Progenitor cell of endocrine pancreas (in vitro differentiated cells): Measurements from ENCODE around the gene PRODH. TPM values are rescaled to one million over a fixed set of nuclear protein-coding genes. Genes with fewer than 3 reads are reported as not detected.
"Not testable (repeated sequence)": the region's sequence is repeated elsewhere in the genome, so short reads cannot be mapped to it uniquely, and the experiment has no call there.

Source experiments
- DNase-seq: peaks from one replicate; pipeline ENCODE4 v3.0.0; 2021; ENCODE audit warnings: low spot score; ENCODE audit not compliant: unreplicated experiment
- H3K27ac Mint-ChIP-seq: 2 replicates; pipeline ENCODE4 v1.8.0; 2021; ENCODE audit warnings: mild to moderate bottlenecking, moderate library complexity, mixed read lengths
- H3K27me3 Mint-ChIP-seq: 2 replicates; pipeline ENCODE4 v1.8.0; 2021; ENCODE audit warnings: mixed read lengths
- H3K36me3 Mint-ChIP-seq: 2 replicates; pipeline ENCODE4 v1.8.0; 2022; ENCODE audit warnings: mixed read lengths; ENCODE audit not compliant: insufficient read depth
- H3K4me1 Mint-ChIP-seq: 2 replicates; pipeline ENCODE4 v1.8.0; 2021; ENCODE audit warnings: low read depth, mixed read lengths
- H3K4me3 Mint-ChIP-seq: 2 replicates; pipeline ENCODE4 v1.8.0; 2021; ENCODE audit warnings: low read depth, mild to moderate bottlenecking, moderate library complexity, mixed read lengths
- H3K9me3 Mint-ChIP-seq: 2 replicates; pipeline ENCODE4 v1.8.0; 2021; ENCODE audit warnings: low read depth, mixed read lengths
- total RNA-seq: library from RNA; stranded (reverse); gene quantifications from 2 replicates; pipeline ENCODE4 v1.2.1, GENCODE V29; 2021
- TF ChIP-seq, protein P1 (sequence below): fragments of 200-600 bp; sonication (generic); IDR thresholded peaks from one replicate; pipeline ENCODE4 v1.5.0; 2021; ENCODE audit warnings: antibody characterized with exemption, mild to moderate bottlenecking; ENCODE audit not compliant: unreplicated experiment

PRODH gene
- total RNA-seq, 1 donor from 2014 or later, result 6.4 TPM

DNA sequence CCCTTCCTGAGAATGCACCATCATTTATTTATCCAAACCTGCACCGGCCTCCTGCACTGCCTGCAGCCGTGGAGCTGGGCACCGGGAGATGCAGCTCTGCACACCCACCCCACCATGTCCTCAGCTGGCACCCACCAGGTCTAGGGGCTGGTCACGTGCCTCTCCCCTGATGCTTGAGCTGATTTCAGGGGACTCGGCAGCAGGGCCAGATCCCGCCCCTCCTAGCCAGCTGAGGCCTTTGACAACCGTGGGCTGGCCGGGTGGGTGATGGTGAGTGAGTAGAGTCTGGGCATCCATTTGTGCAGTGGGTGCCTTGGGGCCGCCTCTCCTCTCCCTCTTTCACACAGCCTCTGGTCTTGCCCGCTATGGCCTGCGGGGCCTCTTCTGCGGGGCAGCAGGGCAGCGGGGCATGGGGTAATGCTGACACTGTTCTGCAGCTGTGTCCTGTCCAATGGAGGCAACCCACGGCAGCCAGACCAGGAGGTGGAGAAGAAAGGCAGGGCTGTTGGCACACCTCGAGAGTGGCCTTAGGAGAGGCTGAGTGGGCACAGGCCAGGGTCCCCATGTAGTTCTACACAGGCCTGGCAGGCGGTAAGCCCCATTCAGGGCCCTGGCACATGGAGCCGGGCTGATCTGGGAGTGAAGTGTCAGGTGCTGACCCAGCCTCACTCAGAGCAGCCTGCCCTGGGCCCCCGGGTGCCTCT, 38.5 kb upstream of the PRODH start:
- H3K4me3 Mint-ChIP-seq, result no peak overlapping the region
- no peak overlapping the region for H3K27ac Mint-ChIP-seq
- peaks cover 1% of the 10 kb centered on the region for H3K36me3 Mint-ChIP-seq
- TF ChIP-seq, protein P1, sequence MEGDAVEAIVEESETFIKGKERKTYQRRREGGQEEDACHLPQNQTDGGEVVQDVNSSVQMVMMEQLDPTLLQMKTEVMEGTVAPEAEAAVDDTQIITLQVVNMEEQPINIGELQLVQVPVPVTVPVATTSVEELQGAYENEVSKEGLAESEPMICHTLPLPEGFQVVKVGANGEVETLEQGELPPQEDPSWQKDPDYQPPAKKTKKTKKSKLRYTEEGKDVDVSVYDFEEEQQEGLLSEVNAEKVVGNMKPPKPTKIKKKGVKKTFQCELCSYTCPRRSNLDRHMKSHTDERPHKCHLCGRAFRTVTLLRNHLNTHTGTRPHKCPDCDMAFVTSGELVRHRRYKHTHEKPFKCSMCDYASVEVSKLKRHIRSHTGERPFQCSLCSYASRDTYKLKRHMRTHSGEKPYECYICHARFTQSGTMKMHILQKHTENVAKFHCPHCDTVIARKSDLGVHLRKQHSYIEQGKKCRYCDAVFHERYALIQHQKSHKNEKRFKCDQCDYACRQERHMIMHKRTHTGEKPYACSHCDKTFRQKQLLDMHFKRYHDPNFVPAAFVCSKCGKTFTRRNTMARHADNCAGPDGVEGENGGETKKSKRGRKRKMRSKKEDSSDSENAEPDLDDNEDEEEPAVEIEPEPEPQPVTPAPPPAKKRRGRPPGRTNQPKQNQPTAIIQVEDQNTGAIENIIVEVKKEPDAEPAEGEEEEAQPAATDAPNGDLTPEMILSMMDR, result no peak
- peaks cover 2% of the 10 kb centered on the region for H3K27me3 Mint-ChIP-seq
- peaks cover 2% of the 10 kb centered on the region for H3K9me3 Mint-ChIP-seq
- no peaks in the 10 kb centered on the region for H3K4me1 Mint-ChIP-seq
- no peak for DNase-seq

DNA sequence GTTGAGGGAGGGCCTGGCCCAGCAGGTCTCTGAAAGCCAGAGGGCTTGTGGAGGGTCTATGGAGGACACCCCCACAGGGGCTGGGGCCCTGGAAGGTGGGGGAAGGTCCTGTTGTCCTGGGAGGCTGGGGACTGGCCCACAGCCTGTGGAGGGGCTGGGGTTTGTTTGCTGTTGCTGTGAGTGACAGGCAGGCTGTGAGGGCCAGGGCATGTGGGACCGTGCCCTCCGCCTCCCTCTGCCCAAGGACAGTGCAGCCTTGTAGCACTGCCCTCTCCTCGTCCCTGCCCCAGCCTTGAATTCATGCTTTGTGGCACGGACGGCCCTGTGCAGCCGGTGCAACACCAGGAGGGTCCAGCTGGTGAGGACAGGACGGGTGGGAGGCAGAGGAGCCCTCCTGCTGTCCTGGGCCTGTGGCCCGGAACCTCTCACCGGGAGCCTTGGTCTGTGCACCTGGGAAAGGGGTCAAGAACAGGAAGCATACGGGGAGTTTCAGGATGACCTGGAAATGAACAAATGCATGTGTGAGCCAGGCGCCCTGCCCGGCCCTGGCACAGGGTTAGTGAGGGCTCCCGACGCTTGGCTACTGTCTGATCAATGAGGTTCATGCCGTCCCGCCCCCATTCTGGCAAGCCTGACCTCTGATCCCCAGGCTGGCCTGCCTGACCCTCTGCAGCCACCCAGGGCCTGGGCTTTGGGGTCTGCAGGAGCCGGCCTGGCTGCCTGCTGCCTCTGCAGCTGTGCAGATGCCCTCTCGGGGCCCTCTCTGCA, 37.4 kb upstream of the PRODH start:
- Mint-ChIP-seq H3K9me3 (no peaks in the 10 kb centered on the region), H3K27me3 (peaks cover 2% of the 10 kb centered on the region), H3K4me3 (no peak overlapping the region), H3K27ac (no peak overlapping the region), H3K36me3 (no peaks in the 10 kb centered on the region), H3K4me1 (no peaks in the 10 kb centered on the region)
- no peak for DNase-seq
- TF ChIP-seq, protein P1, result no peak

DNA sequence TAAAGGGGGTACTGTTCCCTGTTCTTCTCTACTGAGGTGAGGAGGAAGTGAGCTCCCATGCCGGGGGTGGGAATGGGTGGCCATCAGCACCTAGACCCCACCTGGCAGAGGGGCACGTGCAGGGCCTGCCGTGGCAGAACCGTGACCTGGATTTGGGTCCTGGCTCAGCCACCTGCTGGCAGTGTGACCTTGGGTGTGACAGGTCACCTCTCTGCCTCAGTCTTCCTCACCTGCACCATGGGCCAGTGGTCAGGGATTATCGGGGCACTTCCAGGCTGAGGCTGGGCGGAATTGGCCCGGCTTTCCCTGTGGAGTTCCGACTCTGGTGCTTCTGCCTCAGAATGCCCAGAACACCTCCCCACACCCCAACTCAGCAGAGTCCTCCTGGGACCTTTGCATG, 36.5 kb upstream of the PRODH start:
- H3K4me1 Mint-ChIP-seq, H3K27me3 Mint-ChIP-seq, H3K36me3 Mint-ChIP-seq, H3K27ac Mint-ChIP-seq, H3K9me3 Mint-ChIP-seq, H3K4me3 Mint-ChIP-seq, DNase-seq: not testable (repeated sequence)

DNA sequence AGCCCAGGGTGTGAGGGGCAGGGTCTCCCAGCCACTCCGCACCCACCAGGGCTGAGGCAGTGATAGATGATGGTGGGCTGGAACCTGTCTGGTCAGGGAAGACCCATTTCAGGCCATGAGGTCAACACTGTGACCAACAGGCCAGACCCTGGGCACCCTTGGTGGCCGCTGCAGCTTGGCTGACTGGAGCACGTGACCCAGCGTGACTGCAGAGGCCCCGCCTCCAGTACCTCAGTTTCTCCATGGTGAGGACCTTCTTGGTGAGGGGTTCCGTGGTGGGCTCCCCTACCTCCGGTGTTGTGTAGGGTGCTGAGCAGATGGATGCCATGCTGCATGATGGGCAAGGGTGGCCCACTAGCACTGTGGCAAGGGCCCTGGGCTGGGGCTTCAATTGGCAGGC, 35.9 kb upstream of the PRODH start:
- not testable (repeated sequence) for H3K4me1 Mint-ChIP-seq, DNase-seq, H3K27me3 Mint-ChIP-seq, H3K36me3 Mint-ChIP-seq, H3K9me3 Mint-ChIP-seq, H3K27ac Mint-ChIP-seq
- H3K4me3 Mint-ChIP-seq, result peak overlapping the region; percentile 54

DNA sequence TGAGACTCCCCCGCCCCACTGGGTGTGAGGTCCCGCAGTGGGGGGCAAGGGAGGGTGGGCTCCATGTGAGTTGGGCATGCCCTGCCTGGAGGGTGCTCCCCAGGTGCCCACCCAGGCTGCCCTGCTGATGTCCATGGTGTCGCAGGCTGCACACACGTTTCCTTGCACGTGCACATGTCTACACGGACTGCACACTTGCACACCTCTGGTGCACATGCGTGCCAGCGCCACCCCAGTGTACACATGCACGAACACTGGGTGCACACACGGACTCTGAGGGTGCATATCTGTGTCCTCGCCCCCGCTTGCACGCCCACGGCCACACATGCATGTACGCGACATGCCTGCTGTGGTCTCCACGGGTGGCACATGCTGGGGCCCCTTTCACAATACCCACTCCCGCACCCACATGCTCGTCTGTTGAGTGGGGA, 35.2 kb upstream of the PRODH start:
- Mint-ChIP-seq H3K4me3 (peak overlapping the region; percentile 65), H3K27me3 (peaks cover 2% of the 10 kb centered on the region), H3K27ac (no peak overlapping the region), H3K4me1 (no peaks in the 10 kb centered on the region), H3K9me3 (no peaks in the 10 kb centered on the region), H3K36me3 (no peaks in the 10 kb centered on the region)
- no peak for DNase-seq
- TF ChIP-seq, protein P1, result no peak

DNA sequence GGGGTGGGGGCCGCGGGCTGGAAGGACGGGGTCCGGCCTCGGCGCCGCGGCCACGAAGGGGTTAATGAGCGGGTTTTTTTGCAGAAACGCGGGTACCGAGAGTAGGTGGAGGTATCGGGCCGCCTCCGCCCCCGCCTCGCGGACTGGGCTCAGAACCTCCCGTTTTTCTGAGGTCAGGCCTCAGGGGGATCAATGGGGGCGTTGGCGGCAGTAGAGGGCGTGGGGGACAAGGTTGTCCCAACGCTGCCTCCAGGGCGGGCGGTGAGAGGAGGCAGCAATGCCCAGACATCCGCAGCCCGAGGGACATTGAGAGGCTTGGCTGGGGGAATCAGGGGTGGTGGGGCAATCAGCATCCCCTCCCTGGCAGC, 34.8 kb upstream of the PRODH start:
- no peak for DNase-seq
- Mint-ChIP-seq H3K4me1 (no peaks in the 10 kb centered on the region), H3K4me3 (peak overlapping the region; percentile 65), H3K36me3 (no peaks in the 10 kb centered on the region), H3K9me3 (no peaks in the 10 kb centered on the region), H3K27me3 (peaks cover 2% of the 10 kb centered on the region), H3K27ac (no peak overlapping the region)
- TF ChIP-seq, protein P1, result no peak
